T follicular helper cell (primary cell): ENCODE measurements around the gene LIMS1.

ENCODE experiments used
- DNase-seq: peaks from one replicate; pipeline ENCODE4 v3.0.0-alpha.2; 2020; ENCODE audit warnings: low read depth

LIMS1 gene

DNA sequence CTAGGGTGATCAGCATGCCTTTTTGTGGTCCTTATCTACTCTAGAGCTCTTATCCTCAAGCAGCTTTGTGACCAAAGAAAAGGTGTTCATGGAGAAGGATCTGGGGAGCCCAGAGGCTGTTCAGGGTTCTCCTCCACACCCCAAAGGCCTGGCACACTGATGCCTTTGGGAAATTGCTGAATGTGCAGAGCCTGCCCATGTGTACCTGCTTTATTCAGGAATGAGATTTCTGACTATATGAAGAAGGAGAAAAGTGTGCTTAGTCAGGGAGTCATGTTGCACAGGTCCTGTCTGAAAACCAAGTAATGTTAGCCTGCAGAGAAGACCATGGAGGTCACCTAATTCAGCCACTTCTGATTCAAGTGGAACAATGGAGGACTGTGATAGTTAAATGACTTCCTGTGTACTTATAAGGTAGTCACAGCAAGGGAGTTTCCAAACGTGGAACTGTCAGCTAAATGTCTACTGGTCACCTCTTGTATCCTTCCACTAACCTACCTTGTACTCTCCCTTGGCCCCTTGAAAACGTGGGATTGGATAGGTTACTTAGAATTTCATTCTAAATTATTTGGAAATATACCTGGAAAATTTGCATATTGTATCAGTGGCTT is 81.3 kb downstream of the LIMS1 start:
- DNase-seq, result no peak

DNA sequence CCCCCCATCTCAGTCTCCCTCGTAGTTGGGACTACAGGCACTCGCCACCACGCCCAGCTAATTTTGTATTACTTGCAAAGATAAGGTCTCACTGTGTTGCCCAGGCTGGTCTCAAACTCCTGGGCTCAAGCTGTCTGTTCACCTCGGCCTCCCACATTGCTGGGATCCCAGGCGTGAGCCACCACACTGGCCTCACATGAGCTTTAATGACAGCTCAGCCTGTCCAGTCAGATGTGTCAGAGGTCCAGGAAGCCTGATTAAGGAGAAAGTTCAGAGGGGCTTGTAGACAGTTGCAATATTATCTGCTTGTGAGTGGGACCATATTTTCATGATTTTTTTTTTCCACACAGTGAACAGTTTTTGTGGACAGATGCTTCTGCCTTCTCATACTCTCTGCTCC is 82.0 kb downstream of the LIMS1 start:
- no peak for DNase-seq

DNA sequence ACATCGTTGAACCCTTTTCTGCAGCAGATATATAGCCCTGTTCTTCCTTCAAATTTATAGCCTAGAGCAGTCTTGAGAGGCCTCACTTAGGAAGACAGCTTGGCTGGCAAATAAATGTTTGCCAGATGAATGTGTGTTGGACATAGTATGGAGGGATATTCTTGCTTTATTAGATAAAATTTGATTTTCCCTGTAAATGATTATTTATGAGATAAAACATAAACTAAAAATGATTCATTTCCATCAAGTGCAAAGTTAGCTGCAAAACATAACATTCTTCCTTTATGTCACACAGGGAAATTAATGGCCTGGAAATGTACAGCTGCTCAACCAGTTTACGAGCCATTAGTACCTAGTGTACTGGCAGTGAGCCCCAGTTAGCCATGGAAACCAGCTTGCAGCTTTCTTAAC is 82.5 kb downstream of the LIMS1 start:
- no peak for DNase-seq

DNA sequence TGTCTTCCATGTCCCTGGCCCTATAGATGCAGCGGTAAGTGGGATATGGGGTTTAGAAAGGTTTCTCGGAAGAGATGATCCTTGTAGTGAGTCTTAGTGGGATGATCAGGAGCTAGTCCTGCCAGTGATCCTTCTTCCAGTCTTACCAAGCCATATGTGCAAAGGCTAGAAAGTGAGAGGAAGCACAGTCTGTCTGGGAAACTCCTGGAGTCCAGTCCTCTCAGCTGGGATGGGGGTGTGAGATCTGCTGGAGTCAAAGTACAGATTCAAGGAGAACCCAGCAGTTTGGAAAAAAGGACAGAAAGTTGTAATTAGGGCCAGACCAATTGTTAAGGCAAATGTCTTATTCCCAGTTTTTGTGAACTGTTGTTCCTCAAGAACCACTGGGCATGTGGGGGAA is 83.3 kb downstream of the LIMS1 start:
- DNase-seq, result no peak

DNA sequence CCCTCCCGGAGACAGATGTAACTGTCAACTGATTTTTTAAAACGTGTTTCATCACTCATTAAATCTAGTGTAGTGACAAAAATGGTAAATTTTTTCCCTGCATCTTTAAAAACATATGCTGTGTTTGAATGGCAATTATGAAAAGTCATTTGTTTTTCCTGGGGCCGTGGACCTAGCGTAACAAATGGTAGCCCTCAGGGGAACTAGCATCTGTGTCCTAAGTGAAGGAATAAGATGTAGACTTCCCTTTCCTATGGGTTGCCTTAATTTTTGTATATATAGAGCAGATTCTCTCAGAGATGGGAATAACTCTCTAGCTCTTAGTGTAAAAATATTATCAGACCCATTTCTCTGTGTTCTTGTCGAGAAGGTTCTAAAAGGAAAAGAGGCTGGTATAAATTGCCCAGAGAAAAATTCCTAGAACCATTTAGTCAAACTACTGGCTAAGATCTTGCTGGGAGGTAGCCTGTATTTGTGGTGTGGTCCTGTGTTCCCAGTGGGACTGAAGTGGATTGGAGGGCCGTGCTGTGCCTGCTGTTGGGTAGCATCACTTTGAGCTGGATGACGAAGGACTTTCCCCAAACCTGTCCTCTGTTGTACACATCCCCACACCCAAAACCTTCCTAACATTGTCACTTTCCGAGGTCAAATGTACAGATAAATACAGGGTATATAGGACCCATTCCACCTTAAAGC is 85.8 kb downstream of the LIMS1 start:
- DNase-seq, result no peak

DNA sequence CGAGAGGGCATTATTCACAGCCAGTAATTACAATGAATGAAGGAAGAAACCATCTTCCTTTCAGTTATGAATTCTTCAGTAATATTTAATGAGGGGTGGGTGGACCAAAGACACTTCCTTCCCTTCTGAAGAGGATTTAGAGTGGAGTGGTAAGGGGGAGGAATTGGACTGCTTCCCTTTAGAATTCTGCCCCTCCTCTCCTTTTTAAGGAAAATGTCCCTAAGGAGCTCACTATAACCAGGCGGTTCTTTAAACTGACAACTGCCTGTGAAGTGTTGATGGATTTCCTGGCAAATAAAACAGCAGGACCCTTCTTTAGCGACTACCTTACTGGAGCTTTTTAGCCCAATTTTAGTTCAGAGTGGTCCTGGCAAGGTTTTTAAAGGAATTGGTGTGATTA is 86.4 kb downstream of the LIMS1 start:
- no peak for DNase-seq

DNA sequence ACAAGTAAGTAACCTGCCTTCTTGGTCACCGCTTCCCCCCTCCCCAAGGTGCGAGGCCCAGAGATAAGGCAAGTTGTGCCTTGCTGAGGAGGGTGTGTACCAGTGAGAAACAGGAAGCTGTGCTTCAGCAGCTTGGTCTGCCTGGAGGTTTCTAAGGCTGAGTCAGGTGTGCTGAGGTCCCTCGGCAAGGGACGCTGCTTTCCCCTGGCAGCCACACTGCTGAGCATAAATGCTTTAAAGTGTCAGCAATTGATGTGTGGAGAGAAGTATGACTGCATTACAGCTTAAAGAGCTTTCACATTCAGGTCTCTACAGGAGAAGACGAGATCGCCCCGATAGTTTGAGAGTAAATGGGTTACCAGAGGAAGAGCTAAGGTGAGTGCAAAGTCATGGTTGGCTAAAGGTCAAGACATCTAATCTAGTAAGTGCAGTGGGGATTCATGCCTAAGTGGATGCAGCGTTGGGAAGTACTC is 86.9 kb downstream of the LIMS1 start:
- peak; percentile 71 for DNase-seq

DNA sequence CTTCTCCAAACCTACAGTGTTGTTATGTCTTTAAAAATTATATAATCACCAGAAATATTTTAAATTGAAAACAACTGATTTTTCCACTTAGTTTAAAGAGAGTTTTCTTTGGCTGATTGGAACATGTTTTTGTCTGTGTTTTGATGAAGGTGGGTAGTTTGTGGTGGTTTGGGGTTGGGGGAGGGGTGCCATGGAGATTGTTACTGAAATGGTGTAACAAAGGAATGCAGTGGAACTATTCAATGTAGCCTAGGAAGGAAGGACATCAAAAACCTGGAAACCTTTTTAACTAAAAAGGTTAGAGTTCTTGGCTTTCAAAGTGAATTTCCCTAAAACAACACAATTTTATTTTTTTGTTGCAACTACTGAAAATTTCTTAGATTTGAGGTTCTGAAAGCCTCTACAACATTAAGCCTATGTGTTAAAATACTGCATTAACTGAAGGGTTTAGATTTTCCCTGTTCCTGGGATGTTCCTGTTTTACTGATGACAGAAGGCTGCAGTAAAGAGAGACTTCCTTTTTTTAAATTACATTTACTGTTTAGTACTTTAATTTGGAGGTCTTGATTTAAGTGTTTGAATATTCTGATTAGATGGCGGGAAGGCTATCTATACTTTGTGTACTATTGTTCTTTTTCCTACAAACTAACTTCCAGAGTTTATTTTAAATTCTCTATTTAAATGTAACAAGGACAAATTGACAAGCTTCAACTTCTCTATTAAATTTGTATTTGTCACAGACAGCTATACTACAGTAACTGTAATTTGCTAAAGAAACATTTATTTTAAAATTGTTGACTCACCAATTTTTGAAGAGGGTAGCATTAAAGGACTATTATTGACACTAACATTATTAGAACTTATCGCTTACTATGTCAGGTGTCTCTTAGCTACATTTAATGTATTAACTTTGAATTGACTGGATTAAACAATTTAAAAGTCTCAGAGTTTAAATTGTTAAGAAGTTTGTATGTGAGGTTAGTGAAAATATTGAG is 87.7 kb downstream of the LIMS1 start:
- DNase-seq, result no peak

DNA sequence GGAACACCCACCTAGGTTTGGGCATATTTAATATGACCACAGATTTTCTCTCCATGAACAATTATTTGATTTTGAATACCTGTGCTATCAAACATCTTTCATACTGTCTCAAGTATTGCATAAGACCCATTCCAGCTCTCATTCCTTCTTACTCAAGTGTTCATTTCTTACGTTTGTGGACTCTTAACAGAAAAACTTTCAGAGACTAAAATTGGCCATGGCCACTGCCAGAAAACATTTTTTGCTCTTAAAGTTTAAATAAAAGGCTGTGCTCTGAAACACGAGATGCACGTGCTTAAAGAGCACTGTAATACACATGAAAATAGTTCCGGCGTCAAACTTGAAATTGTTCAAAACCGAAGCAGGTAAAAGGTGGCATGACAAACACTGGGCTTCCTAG is 89.3 kb downstream of the LIMS1 start:
- no peak for DNase-seq

DNA sequence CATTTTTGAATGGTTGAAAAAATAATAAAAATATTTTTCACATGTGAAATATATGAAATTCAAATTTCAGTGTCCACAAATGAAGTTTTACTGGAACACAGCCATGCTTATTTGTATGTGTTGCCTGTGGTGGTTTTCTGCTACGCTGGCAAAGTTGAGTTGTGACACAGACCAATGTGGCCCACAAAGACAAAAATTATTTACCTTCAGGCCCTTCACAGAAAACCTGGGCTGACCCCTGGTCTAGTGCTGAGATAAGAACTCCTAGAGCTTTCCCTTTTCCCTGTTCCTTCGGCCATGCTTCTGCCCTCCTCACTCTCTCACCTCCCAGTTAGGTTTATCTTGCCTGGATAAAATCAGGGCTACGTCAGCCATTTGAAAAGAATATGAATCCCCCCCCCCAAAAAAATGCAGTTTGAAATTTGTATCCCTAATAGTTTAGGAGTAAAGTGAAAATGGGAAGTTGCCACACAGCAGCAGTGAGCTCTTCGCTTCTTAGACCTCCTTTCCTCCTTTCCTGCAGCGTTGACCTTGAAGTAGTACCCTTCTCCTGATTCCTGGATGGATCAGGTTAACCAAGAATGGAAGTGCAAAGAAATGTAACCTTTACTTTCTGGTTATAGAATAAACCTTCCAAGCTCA is 91.0 kb downstream of the LIMS1 start:
- DNase-seq, result no peak

DNA sequence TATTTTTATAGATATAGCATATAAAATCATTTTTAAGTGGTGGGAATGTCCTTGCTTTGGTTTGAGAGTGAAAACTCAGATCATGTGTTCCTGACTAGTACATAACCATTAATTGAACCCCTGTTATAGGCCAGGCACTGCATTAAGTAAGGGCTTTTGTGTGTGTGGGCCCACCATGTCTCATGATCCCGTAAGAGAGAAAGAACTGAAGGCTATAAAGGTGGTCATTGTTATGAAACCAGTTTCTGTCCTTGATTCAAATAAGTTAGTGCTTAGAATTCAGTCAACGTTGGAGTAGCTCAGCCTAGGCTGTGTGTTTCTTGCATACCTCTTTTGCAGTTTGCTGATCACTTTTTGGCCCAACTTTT is 91.5 kb downstream of the LIMS1 start:
- DNase-seq, result no peak

DNA sequence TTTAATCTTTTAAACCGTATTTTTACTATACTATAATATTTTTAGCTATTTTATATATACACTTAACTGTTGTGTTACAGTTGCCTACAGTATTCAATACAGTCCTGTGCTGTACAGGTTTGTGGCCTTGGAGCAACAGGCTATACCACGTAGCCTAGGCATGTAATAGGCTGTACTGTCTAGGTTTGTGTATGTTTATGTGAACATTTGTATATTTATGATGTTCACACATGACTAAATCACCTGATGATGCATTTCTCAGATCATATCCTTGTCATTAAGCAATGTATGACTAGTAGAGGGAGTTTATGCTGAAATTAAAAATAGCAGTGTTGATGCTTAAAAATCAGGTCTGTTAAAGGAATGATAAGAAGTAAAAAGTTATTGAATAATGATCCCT is 92.7 kb downstream of the LIMS1 start:
- no peak for DNase-seq

DNA sequence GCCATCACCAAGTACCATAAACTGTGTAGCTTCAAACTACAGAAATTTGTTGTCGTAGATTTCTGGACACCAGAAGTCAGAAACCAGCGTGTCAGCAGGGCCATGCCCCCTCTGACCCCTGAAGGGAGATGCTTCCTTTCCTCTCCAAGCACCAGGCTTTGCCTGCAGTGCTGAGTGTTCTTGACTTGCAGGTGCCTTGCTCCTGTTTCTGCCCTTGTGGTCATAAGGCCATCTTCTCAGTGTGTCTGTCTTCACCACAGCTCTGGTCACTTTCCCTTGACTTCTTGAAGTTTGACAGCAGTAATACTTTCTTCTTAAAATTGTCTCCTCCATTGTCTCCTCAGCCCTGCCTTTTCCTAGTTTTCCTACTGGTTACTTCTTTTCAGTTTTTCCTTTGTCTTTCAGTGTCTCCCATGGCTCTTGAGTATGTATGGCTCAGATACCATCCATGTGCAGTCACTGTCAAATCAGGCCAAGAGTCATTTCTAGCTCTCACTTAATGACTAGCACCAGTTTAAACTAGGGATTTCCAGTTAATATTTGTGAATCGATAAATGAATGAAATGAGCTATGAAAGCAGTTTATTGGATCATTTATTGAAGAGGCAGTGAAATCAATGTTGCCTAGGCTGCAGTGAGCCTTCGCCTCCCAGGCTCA is 93.8 kb downstream of the LIMS1 start:
- no peak for DNase-seq

DNA sequence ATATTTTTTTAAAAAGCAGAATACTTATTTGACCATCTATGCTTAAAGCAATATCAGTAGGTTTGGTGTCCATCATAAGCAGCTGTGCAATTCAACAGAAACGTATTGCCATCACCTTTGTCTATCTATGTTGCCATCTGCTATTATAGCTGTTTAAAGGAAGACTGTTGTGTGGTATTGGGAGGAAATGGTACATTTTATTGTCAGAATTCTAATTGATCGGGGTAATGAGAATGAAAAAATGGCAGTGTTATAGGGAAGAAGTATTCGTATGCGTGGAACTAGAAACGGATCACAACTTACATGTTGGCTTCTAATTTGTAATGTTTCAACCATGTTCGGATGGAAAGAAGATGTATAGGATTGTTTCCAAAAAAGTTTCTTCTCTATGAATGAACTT is 94.7 kb downstream of the LIMS1 start:
- DNase-seq, result no peak

DNA sequence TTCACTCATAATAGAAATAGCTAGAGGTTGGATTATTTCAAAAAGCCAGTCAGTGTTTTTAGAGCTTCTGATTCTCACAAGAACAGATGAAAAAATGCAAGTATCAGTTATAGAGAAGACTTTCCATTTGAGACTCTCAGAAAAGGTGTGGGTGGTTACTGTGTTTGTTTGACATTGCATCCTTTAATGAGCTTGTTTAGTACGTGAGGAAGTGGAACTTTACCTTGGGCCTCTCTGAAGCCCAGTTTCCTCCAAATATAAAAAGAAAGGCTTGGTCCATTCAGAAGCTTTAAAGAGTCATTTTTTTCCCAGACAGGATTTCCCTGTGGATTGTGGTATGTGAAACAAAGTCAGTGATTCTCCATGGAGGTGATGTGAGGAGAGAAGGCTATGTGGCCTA is 95.1 kb downstream of the LIMS1 start:
- no peak for DNase-seq

DNA sequence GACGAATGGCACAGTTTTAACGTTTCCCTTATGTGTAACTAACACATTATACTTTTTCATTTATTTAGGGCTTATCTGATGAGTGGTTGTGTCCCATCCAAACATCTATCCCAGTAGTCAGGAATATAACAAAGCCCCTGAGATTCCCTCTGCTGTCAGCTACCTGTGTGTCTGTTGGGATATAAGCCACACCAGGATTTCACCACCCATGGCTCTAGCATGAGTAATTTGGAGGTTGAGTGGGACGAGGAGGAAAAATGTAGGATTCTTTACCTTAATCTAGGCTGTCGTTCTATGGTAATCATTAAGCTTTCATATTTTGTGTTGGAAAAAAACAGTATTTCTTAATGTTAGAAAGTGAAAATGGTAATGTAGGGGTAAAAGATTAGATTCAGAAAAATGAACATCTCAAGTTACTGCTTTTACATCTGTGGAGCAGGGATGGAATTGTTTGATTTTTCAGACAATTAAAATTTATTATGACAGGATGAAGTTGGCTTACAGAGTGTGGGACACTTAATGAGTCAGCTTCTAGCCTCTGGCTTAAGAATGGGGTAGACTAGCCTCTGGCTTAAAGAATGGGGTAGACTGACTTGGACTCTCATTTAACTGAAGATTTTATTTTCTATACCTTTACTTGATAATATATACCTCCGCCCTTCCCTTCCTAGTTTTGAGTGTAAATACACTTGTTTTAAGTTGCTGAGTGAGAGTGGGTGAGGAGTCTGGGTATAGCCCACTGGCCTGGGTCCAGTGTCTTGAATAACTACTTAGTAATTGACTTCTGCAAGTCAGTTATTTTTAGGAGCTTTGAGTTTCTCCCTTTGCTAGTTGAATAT is 96.5 kb downstream of the LIMS1 start:
- DNase-seq, result no peak

DNA sequence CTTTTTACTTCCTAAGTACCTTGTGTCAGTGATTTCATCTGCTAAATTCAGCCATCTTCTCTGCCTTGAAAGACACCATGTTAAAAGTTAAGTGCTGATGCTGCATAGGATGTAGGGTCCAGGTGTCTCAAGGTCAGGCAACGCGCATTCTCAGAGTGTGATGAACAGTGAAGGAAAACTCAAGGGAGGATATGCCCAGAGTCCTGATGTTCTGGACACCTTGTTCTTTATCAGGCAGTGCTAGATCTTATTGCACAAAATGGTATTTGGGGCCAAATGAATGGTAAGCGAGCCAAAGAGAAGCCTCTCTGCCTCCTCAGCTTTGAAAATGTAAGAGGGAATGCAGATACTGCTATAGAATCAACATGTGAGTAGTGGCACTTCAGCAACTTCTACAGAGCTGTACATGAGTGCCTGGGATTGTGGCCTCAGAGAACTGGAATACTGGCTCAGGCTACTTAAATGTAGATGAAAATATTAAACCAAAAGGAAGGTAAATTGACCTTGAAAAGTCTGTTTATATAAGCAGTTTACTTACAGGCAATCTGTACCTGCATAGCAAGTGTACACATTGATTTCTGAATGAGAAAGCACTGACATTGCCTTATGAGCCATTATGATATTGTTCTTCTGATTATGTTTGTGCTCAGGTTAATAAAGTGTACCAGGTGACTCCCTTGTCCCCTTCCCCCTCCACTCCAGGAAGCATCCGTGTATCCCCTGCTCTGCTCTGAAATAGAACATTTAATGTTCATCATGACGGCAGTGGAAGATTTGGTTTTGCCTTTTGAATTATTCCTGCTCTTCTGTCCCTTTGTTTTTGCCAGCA is 98.3 kb downstream of the LIMS1 start:
- no peak for DNase-seq

DNA sequence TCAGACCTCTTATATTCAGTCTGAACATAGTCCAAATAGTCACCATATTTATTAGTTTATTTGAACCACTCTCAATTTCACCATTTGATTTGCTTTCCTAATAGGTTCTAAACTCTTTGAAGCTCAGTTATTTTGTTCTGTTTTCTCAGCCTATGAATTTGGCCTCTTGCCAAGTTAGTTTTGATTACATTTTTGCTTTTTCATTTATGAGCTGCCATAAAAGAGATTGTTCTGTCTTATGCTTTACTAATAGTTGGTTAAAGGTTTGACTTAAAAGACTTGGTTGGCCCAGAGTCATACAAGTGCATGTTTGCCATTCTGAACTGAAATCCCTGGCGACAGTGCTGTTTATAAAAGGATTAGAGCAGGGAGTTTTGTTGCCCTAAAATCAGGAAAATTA is 99.1 kb downstream of the LIMS1 start:
- DNase-seq, result no peak

DNA sequence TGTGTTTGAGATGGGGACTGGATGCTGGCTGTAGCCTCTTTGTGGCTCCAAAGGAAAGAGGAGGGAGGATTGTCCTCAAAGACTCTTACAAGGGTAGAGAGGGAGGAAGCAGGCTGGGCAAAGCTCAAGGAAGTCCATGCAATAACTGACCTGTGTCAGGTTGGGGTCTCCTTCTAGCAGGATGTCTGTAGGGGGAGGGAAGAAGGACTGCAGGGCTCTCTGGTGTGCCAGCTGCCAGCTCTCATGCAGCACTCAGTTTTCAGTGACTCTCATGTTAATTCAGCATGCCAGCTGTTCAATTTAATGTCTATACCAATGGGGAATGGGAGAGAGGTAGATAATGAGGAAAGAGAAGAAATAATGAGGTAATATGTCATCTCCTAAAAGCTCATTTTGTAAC is 99.7 kb downstream of the LIMS1 start:
- no peak for DNase-seq

DNA sequence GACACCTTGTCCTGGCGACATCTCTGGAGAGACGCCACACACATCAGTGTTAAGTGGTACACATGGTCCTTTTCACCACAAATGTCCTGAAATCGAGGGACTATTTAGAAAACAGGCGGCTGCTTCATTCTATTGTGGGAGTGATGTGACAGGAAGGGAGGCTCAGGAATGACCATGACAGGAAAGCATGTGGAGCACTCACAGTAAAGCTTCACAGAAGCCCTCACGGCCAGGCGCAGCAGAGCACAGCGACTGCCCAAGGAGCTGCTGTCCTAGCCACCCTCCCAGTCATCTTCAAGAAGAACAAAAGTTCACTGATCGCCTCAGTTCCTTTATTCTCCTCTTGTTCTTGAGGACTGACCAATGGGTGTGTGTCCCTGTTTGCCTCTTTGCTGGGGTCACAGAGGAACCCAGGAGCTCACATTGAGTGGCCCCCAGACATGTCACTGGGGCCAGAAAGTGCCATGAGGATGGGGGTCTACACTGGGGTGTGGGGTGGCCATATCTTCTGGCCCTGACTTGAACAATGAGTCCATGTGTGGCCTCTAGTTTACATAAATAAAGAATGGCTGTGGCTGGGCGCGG is 100.4 kb downstream of the LIMS1 start:
- DNase-seq, result no peak
